ENCODE measurements around the gene RTN4R.

- TF ChIP-seq CTCF (conservative IDR thresholded peaks at IDR 0.05; ENCODE audit: low read depth, low read length) = no peak
- no peak for TF ChIP-seq POLR2A (IDR thresholded peaks at IDR 0.05; ENCODE audit: low read depth, low read length)
- TF ChIP-seq SMC3 (IDR thresholded peaks at IDR 0.05; ENCODE audit: low read depth, low read length) = no peak
- no peak for TF ChIP-seq RAD21 (IDR thresholded peaks at IDR 0.05; ENCODE audit: low read length)
- TF ChIP-seq CHD1 (IDR thresholded peaks at IDR 0.05; ENCODE audit: low read depth, low read length) = no peak
- TF ChIP-seq NFE2L2 (IDR thresholded peaks at IDR 0.05; ENCODE audit: low read depth, low read length) = no peak
- TF ChIP-seq USF2 (IDR thresholded peaks at IDR 0.05; ENCODE audit: low read depth, low read length) = no peak
- no peak for TF ChIP-seq FOS (IDR thresholded peaks at IDR 0.05; ENCODE audit: low read depth, low read length)
- TF ChIP-seq RCOR1 (IDR thresholded peaks at IDR 0.05; ENCODE audit: insufficient replicate concordance, low read length) = no peak
Observed at GRCh38 chr22:20254975-20255946, 12.9 kb downstream of the RTN4R start.

Measured in IMR-90 (cell line).